ENCODE results near the gene MYG1.

MYG1 gene, protein sequence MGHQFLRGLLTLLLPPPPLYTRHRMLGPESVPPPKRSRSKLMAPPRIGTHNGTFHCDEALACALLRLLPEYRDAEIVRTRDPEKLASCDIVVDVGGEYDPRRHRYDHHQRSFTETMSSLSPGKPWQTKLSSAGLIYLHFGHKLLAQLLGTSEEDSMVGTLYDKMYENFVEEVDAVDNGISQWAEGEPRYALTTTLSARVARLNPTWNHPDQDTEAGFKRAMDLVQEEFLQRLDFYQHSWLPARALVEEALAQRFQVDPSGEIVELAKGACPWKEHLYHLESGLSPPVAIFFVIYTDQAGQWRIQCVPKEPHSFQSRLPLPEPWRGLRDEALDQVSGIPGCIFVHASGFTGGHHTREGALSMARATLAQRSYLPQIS

GRCh38 chr12:53299454-53300180 is at the start of gene MYG1:
Gene MYG1, plus strand, starts transcription at chr12:53299695. Its CDS starts 43 bp downstream, at chr12:53299738.
- peak; percentile 92 for DNase-seq (ENCODE audit: low spot score)

DNA sequence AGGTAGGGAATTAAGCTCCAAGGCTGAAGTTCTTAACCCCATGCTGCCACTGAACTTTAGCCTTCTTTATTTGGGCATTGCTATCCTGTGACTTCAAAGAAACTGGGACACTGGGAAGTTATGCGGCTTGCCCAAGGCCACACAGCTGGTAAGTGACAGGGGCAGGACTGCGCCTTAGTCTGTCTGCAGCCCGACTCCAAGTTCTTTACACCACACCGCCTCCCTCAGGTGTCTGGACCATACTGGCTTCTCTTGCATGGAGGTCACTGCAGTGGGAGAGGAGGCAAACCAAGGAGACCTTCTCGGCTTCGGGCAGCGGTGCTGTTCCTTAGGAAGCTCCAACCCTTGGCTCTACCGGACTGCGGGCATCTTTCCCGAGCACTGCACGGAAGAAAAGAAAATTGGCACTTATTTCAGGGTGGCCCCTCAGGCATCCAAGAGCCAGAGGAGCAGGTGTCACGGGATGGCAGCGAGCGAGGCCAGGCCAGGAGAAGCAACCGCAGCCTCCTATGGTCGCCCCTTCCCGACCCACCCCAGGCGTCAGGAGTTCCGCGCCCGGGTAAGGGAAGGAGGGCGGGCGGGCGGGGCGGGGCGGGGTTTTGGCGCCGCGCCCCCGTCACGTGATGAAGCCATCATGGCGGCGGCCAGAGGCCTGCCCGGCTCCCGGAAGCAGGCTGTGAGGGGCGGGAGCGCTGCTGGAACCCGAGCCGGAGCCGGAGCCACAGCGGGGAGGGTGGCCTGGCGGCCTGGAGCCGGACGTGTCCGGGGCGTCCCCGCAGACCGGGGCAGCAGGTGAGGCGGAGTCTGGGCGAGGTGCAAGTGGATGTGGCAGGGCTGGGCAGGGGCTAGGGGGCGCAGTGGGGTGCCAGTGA is 47.8 kb upstream of the MYG1 start:
- peak; percentile 86 for DNase-seq (ENCODE audit: low spot score)

DNA sequence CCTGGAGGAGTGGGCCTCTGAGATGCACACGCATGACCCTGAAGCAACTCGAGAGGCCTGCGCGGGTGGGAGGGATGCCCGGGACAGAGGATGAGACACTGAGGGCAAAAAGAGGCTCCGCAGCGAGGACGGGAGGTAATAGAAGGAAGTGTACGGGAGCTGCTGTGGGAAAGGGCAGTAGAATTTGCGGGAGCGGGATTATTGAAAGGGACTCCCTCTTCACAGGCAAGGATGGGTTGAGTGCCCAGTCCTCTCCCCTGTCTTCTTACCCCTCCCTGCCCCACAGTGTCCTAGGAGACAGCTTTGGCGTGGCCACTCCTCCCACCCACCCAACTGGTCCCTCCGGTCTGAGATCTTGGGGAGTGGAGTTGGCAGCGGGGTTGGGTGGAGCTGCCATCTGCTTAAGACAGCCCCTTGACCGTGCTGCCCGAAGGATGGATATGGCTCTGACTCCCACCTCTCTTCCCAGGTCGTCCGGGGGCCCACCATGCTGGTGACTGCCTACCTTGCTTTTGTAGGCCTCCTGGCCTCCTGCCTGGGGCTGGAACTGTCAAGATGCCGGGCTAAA is 47.1 kb upstream of the MYG1 start:
- peak; percentile 55 for DNase-seq (ENCODE audit: low spot score)

- no peak for DNase-seq (ENCODE audit: low spot score)
These were observed 46.2 kb upstream of the MYG1 start for GRCh38 chr12:53253298-53253697.

GRCh38 chr12:53254816-53255545 is 44.5 kb upstream of the MYG1 start:
- no peak for DNase-seq (ENCODE audit: low spot score)

GRCh38 chr12:53255996-53256395 is 43.5 kb upstream of the MYG1 start:
- DNase-seq (ENCODE audit: low spot score): no peak

- no peak for DNase-seq (ENCODE audit: low spot score)
These were observed 40.7 kb upstream of the MYG1 start for GRCh38 chr12:53258541-53259539.

DNA sequence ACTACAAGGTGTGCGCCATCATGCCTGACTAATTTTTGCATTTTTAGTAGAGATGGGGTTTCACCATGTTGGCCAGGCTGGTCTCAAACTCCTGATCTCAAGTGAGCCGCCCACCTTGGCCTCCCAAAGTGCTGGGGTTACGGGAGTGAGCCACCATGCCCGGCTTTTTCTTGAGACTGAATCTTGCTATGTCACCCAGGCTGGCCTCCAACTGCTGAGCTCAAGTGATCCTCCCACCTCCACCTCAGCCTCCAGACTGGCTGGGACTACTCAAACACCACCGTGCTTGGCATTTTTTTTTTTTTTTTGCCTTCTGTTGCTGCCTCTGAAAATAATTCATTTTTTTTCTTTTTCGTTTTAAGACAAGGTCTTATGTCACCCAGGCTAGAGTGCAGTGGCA is 39.6 kb upstream of the MYG1 start:
- no peak for DNase-seq (ENCODE audit: low spot score)

DNA sequence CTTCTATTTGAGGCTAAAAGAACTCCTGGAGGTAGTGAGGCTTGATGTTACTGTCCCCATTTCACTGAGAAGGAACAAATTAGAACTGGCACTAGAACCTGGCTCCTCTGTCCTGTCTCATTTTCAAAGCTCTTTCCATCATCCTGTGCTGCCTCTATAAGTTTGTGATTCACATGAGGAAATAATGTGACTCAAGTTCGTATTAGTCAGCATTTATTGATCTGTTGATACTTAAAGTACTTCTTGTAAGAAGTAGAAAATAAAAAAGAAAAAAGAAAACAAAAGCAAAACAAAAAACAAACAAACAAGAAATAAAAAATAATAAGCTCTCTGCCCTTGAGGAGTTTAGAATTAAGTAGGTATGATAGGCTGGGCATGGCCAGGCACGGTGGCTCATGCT is 33.7 kb upstream of the MYG1 start:
- no peak for DNase-seq (ENCODE audit: low spot score)

DNA sequence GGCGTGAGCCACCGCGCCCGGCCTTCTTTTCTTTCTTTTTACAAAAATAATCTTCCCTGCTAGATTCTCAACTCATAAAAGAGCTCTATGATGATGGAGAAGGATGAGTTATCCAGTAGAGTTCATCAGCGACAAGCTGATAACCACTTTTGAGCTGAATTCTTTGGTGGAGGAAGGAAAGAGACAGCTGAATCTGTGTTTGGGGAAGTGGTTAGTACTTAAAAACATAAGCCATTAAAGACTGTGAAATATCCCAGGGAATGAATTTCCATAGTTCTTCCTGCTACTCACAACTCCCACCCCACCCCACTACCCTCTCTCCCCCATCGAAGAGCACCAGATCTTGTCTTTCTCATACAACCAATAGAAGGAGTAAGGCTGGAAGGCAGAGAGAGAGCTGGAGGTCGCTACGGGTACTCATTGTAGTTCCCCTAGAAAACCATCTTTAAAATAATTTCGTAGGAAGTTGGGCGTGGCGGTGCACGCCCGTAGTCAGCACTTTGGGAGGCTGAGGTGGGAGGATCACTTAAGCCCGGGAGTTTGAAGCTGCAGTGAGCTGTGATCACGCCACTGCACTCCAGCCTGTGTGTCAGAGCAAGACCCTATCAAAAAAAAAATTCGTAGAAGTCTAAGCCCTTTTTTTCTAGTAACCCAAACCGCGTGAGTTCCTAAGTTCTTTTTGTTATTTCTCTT is 32.0 kb upstream of the MYG1 start:
- DNase-seq (ENCODE audit: low spot score): no peak

DNA sequence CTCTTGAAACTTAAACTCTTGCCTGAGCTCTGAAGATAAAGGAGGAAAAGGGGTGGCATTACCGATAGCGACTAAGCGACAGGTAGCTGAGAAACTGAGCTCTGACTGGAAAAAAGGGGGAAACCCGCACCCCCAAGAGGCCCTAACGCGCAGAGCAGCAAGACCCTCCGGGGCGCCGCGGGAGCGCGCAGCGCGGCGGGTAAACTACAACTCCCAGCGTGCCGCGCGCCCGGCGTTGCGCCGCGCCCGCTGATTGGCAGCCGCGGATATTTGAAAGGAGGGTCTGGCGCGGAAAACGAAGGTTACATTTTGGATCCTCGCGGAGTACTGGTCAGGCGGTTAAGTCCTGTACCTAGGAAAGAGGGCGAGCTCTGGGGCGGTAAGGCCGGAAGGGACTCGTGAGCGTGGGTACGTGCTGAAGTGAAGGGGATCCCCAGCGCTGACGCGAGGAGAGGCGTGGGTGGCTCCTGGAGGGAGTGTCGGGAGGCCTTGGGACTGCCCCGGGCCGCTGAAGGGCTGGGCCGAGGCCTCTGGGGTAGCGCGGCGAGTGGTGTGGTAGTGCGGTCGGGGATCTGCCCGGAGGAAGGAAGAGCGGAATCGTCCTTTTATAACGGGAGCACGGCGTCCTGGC is 31.4 kb upstream of the MYG1 start, which contains the start of gene ESPL1:
TSS of gene ESPL1 (plus strand) at position 301 of the 631 bp plus-strand sequence. CDS start 468 bp downstream, outside the sequence.
- peak; percentile 84 for DNase-seq (ENCODE audit: low spot score)

- no peak for DNase-seq (ENCODE audit: low spot score)
These were observed 30.6 kb upstream of the MYG1 start for GRCh38 chr12:53268630-53269562.

GRCh38 chr12:53274445-53274844 is 25.1 kb upstream of the MYG1 start:
- DNase-seq (ENCODE audit: low spot score): no peak

DNA sequence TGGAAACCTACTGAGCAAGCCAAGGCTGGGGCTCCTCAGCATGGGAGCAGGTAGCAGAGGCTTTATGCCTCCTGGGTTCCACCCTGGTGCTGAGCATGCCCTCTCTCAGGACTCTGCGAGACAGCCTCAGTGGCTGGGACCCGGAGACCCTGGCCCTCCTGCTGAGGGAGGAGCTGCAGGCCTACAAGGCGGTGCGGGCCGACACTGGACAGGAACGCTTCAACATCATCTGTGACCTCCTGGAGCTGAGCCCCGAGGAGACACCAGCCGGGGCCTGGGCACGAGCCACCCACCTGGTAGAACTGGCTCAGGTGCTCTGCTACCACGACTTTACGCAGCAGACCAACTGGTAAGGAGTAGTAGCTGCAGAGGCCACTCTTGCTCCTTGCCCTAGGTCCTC is 23.0 kb upstream of the MYG1 start:
- no peak for DNase-seq (ENCODE audit: low spot score)

GRCh38 chr12:53277981-53278380 is 21.5 kb upstream of the MYG1 start:
- no peak for DNase-seq (ENCODE audit: low spot score)

DNA sequence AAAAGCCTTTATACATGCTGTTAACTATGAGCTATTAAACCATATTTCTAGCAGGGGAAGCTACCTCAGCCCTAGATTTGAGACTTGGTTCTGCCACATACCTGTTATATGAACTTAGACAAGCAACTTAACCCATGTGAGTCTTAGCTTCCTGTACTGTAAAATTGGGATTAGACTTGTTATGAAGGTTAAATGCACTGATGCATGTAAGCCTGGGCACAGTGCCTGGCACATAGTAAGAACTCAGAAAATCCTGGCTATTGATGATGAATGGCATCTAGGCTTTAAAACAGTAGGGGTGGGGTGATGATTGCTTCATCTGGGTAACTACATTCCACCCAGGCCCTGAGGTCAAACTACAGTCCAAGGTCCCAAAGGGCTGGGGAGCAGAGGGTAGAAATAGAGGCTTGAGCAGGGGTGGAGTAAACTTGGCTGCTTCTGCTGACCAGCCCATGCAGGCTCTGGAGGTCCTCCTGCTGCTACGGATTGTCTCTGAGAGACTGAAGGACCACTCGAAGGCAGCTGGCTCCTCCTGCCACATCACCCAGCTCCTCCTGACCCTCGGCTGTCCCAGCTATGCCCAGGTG is 20.1 kb upstream of the MYG1 start:
- no peak for DNase-seq (ENCODE audit: low spot score)

DNA sequence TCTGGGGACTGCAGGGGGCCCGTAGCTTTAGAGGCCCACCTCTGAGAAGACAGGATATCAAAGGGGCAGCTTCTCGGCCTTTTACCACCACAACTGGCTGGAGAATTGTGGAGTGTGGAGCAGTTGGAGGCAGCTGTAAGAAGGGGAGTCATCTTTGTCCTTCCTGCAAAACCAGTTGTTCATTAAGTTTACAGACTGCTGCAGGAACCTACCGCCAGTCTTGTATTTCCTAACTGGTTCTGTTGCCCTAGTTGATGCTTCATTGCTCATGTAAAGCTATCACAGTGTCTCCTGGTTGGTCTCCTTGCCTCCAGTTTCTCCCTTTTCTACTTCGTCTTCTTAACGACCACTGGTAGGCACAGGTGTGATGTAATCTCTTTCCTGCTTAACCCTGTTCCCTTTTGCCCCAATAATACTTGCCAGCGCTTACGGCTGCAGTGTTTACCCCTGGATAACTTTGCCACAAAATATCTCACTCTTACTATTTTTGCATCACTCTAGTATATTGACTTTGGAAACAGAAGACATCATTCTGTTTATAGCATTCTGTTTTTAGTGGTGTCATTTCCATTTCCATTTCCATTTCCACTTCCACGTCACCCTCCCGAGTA is 19.5 kb upstream of the MYG1 start:
- DNase-seq (ENCODE audit: low spot score): no peak
